Measurements from ENCODE around the gene PANX1. TPM values are rescaled to one million over a fixed set of nuclear protein-coding genes. Genes with fewer than 3 reads are reported as not detected.

Gene PANX1
- total RNA-seq, 1 experiment from 2014 or later = 21.9 TPM

DNA sequence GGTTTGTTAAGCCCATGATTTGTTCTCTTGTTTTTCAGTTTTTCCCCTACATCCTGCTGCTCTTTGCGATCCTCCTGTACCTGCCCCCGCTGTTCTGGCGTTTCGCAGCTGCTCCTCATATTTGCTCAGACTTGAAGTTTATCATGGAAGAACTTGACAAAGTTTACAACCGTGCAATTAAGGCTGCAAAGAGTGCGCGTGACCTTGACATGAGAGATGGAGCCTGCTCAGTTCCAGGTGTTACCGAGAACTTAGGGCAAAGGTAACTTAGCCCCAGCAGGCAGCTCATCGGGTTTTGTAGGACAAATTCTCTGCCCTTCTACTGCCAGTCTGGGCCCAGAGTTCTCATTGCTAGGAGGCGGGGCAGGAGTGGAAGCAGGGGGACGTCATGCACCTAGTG, 49.7 kb downstream of the PANX1 start:
- Histone ChIP-seq H4K20me1 (ENCODE audit: insufficient read depth) (peaks cover 4% of the 10 kb centered on the region; the same call in 1 of the 2 replicates), H3K27me3 (ENCODE audit: insufficient read depth, low read length) (no peaks in the 10 kb centered on the region), H3K4me2 (ENCODE audit: low read length) (no peak overlapping the region), H3K9ac (ENCODE audit: low read length) (no peak overlapping the region), H3K9me3 (ENCODE audit: control insufficient read depth in 1 of 2, insufficient read depth in 1 of 2, low read depth in 1 of 2, low read length in 2 of 2) (no peaks in the 10 kb centered on the region), H3K9me2 (ENCODE audit: insufficient read depth) (no peaks in the 10 kb centered on the region), H2AFZ (ENCODE audit: low read depth, low read length, poor library complexity, severe bottlenecking) (no peak overlapping the region), H3K4me3 (replicated peaks in 1 of 2; ENCODE audit: low read depth in 1 of 2, low read length in 2 of 2) (no peak overlapping the region), H3K4me1 (ENCODE audit: control insufficient read depth in 1 of 2, insufficient read depth in 2 of 2, low read length in 2 of 2) (no peaks in the 10 kb centered on the region), H3K27ac (ENCODE audit: low read depth, low read length) (no peak overlapping the region), H3K79me2 (ENCODE audit: insufficient read depth, low read length) (peaks cover 22% of the 10 kb centered on the region; the same call in 1 of the 2 replicates), H3K36me3 (ENCODE audit: control insufficient read depth in 1 of 2, insufficient read depth in 2 of 2, low read length in 2 of 2) (peaks cover 3 to 11% of the 10 kb centered on the region in 2 experiments; a peak in 1 of 4 replicates)
- no peak for ATAC-seq
- no TSS peak for BruUV-seq (replicated peaks)
- DNase-seq (ENCODE audit: low read depth, low spot score) = no peak
- ChIA-PET RAD21 (ENCODE audit: low non-redundant PET in 1 of 2, low total read pairs in 2 of 2, uncharacterized antibody in 2 of 2, unreplicated experiment in 2 of 2) (no interaction called here), POLR2A (no interaction called here), CTCF (no interaction called here)
- intact Hi-C loops (cut with micrococcal nuclease) = no loop called here
- TF ChIP-seq POLR2A (IDR thresholded peaks at IDR 0.05; ENCODE audit: borderline replicate concordance, extremely low read depth, insufficient read depth, insufficient read length) (no peak), TCF7L2 (IDR thresholded peaks at IDR 0.05; ENCODE audit: borderline replicate concordance, extremely low read depth, insufficient read depth, insufficient read length) (no peak), ZFX (IDR thresholded peaks at IDR 0.05) (no peak), YY1 (IDR thresholded peaks at IDR 0.05; ENCODE audit: extremely low read depth, insufficient replicate concordance, low read depth, low read length) (no peak), CEBPB (IDR thresholded peaks at IDR 0.05; ENCODE audit: low read depth) (no peak), SP1 (IDR thresholded peaks at IDR 0.05; ENCODE audit: low read depth) (no peak), MAX (IDR thresholded peaks at IDR 0.05) (no peak), JUND (IDR thresholded peaks at IDR 0.05) (no peak)
- TF ChIP-seq, protein P1, sequence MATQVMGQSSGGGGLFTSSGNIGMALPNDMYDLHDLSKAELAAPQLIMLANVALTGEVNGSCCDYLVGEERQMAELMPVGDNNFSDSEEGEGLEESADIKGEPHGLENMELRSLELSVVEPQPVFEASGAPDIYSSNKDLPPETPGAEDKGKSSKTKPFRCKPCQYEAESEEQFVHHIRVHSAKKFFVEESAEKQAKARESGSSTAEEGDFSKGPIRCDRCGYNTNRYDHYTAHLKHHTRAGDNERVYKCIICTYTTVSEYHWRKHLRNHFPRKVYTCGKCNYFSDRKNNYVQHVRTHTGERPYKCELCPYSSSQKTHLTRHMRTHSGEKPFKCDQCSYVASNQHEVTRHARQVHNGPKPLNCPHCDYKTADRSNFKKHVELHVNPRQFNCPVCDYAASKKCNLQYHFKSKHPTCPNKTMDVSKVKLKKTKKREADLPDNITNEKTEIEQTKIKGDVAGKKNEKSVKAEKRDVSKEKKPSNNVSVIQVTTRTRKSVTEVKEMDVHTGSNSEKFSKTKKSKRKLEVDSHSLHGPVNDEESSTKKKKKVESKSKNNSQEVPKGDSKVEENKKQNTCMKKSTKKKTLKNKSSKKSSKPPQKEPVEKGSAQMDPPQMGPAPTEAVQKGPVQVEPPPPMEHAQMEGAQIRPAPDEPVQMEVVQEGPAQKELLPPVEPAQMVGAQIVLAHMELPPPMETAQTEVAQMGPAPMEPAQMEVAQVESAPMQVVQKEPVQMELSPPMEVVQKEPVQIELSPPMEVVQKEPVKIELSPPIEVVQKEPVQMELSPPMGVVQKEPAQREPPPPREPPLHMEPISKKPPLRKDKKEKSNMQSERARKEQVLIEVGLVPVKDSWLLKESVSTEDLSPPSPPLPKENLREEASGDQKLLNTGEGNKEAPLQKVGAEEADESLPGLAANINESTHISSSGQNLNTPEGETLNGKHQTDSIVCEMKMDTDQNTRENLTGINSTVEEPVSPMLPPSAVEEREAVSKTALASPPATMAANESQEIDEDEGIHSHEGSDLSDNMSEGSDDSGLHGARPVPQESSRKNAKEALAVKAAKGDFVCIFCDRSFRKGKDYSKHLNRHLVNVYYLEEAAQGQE (IDR thresholded peaks at IDR 0.05; ENCODE audit: low read depth) = no peak
- TF ChIP-seq, protein P2, sequence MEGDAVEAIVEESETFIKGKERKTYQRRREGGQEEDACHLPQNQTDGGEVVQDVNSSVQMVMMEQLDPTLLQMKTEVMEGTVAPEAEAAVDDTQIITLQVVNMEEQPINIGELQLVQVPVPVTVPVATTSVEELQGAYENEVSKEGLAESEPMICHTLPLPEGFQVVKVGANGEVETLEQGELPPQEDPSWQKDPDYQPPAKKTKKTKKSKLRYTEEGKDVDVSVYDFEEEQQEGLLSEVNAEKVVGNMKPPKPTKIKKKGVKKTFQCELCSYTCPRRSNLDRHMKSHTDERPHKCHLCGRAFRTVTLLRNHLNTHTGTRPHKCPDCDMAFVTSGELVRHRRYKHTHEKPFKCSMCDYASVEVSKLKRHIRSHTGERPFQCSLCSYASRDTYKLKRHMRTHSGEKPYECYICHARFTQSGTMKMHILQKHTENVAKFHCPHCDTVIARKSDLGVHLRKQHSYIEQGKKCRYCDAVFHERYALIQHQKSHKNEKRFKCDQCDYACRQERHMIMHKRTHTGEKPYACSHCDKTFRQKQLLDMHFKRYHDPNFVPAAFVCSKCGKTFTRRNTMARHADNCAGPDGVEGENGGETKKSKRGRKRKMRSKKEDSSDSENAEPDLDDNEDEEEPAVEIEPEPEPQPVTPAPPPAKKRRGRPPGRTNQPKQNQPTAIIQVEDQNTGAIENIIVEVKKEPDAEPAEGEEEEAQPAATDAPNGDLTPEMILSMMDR (IDR thresholded peaks at IDR 0.05 in 2 of 3, conservative IDR thresholded peaks at IDR 0.05 in 1 of 3; ENCODE audit: borderline replicate concordance in 1 of 3, insufficient read depth in 1 of 3, low read depth in 2 of 3, low read length in 2 of 3) = no peak

Measured in HCT116 (cell line).